NCI-H2107 (cell line): ENCODE results near the gene SNX6.
"Not testable (repeated sequence)": the region's sequence is repeated elsewhere in the genome, so short reads cannot be mapped to it uniquely, and the experiment has no call there.

Source experiments
- DNase-seq: peaks from one replicate; lab custom pipeline; 2025; lab: John Stamatoyannopoulos, UW

The SNX6 gene

DNA sequence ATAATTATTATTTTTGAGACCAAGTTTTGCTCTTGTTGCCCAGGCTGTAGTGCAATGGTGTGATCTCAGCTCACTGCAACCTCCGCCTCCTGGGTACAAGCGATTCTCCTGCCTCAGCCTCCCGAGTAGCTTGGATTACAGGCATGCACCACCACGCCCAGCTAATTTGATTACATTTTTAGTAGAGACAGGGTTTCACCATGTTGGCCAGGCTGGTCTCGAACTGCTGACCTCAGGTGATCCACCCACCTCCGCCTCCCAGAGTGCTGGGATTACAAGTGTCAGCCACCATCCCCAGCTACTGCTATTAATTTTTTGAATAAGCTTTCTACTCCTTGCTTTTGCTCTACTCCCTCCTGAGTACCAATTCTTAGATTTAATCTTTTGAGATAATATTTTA lies 108.9 kb downstream of the SNX6 start:
- not testable (repeated sequence) for DNase-seq

DNA sequence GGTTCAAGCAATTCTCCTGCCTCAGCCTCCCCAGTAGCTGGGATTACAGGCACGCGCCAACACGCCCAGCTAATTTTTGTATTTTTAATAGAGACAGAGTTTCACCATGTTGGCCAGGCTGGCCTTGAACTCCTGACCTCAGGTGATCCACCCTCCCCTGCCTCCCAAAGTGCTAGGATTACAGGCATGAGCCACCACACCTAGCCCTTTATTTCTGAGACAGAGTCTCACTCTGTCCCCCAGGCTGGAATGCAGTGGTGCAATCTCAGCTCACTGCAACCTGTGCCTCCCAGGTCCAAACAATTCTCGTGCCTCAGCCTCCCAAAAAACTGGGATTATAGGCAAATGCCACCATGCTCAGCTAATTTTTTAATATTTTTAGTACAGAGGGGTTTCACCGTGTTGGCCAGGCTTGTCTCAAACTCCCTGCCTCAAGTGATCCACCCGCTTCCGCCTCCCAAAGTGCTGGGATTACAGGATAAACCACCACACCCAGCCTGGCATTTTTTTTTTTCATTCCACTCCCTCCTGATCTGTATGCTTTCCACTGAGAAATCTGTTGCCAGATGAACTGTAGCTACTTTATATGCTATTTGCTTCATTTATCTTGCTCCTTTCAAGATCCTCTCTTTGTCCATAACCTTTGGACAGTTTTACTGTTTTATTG lies 109.5 kb downstream of the SNX6 start:
- DNase-seq: not testable (repeated sequence)
